ENCODE results near the gene ARHGAP10. TPM values are rescaled to one million over a fixed set of nuclear protein-coding genes. Genes with fewer than 3 reads are reported as not detected.

Gene ARHGAP10
- total RNA-seq, 1 donor from 2014 or later, result 11.5 TPM

GRCh38 chr4:148017801-148018200, 285.9 kb downstream of the ARHGAP10 start:
- intact Hi-C loops (cut with micrococcal nuclease), result no loop called here

GRCh38 chr4:148021686-148022085, 289.8 kb downstream of the ARHGAP10 start:
- intact Hi-C loops (cut with micrococcal nuclease), result loop anchor here (1.0 kb wide), 1 partner anchor 1243 kb away; no protein-coding TSS in a partner anchor

- intact Hi-C loops (cut with micrococcal nuclease), result no loop called here
Measured at GRCh38 chr4:148022975-148023374, 291.1 kb downstream of the ARHGAP10 start.

- intact Hi-C loops (cut with micrococcal nuclease), result no loop called here
Measured at GRCh38 chr4:148023512-148024181, 291.8 kb downstream of the ARHGAP10 start.

- intact Hi-C loops (cut with micrococcal nuclease), result no loop called here
Measured at GRCh38 chr4:148025981-148026380, 294.1 kb downstream of the ARHGAP10 start.

- intact Hi-C loops (cut with micrococcal nuclease), result no loop called here
Measured at GRCh38 chr4:148027201-148027600, 295.3 kb downstream of the ARHGAP10 start.

GRCh38 chr4:148029781-148030180, 297.9 kb downstream of the ARHGAP10 start:
- intact Hi-C loops (cut with micrococcal nuclease), result no loop called here

- intact Hi-C loops (cut with micrococcal nuclease), result no loop called here
Measured at GRCh38 chr4:148030193-148030873, 298.4 kb downstream of the ARHGAP10 start.

- intact Hi-C loops (cut with micrococcal nuclease), result no loop called here
Measured at GRCh38 chr4:148034813-148035212, 302.9 kb downstream of the ARHGAP10 start.

GRCh38 chr4:148041606-148042329, 309.9 kb downstream of the ARHGAP10 start:
- intact Hi-C loops (cut with micrococcal nuclease), result no loop called here

- intact Hi-C loops (cut with micrococcal nuclease), result no loop called here
Measured at GRCh38 chr4:148044089-148044911, 312.4 kb downstream of the ARHGAP10 start.

GRCh38 chr4:148044912-148045352, 313.0 kb downstream of the ARHGAP10 start:
- intact Hi-C loops (cut with micrococcal nuclease), result loop anchor here (5.0 kb wide), 1 partner anchor 107 kb away; no protein-coding TSS in a partner anchor

- intact Hi-C loops (cut with micrococcal nuclease), result loop anchor here (5.0 kb wide), 1 partner anchor 104 kb away; no protein-coding TSS in a partner anchor
Measured at GRCh38 chr4:148048598-148048997, 316.7 kb downstream of the ARHGAP10 start.

GRCh38 chr4:148051403-148051802, 319.5 kb downstream of the ARHGAP10 start:
- intact Hi-C loops (cut with micrococcal nuclease), result loop anchor here (5.0 to 10.0 kb wide), 2 partner anchors 257 to 369 kb away; partner anchors contain the start of gene PRMT9

GRCh38 chr4:148052448-148052847, 320.6 kb downstream of the ARHGAP10 start:
- intact Hi-C loops (cut with micrococcal nuclease), result loop anchor here (2.0 to 10.0 kb wide), 4 partner anchors 108 to 390 kb away; partner anchors contain the start of genes NR3C2 and PRMT9

GRCh38 chr4:148053298-148054003, 321.6 kb downstream of the ARHGAP10 start:
- intact Hi-C loops (cut with micrococcal nuclease), result loop anchor here (2.0 to 10.0 kb wide), 4 partner anchors 109 to 389 kb away; partner anchors contain the start of genes NR3C2 and PRMT9

- intact Hi-C loops (cut with micrococcal nuclease), result loop anchor here (5.0 to 10.0 kb wide), 2 partner anchors 259 to 372 kb away; partner anchors contain the start of gene PRMT9
Measured at GRCh38 chr4:148054275-148054674, 322.4 kb downstream of the ARHGAP10 start.

GRCh38 chr4:148055844-148056243, 324.0 kb downstream of the ARHGAP10 start:
- intact Hi-C loops (cut with micrococcal nuclease), result loop anchor here (2.0 to 10.0 kb wide), 2 partner anchors 161 to 261 kb away; no protein-coding TSS in a partner anchor

- intact Hi-C loops (cut with micrococcal nuclease), result loop anchor here (2.0 to 10.0 kb wide), 2 partner anchors 160 to 262 kb away; no protein-coding TSS in a partner anchor
Measured at GRCh38 chr4:148056879-148057278, 325.0 kb downstream of the ARHGAP10 start.

GRCh38 chr4:148057516-148057915, 325.6 kb downstream of the ARHGAP10 start:
- intact Hi-C loops (cut with micrococcal nuclease), result loop anchor here (2.0 to 10.0 kb wide), 2 partner anchors 159 to 263 kb away; no protein-coding TSS in a partner anchor

Measured in T-helper 1 cell treated with Interleukin-12 subunit alpha and Interleukin-12 subunit beta and Interleukin-4 antibody, amounts not matched to agents 30 ng/mL and 1 ng/mL, for 36 hours (primary cell).